Measurements from ENCODE around the gene PRLHR.

DNA sequence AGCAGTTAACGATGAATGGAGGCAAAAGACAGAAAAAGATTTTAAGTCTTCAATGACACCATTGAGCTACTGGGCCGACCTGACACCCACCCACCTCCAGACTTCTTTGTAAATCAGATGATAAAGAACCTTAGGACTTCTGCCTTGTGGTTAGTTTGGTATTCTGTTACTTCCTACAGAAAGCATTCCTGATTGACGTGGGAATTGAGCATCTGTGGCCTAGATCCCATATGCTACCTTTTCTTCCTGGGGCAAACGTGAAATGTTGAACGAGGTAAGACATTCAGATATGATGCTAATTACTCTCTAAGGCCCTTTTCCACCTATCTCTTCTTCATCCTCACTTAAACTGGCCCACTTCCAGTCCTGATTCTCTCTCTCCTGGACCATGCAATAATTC lies 10.2 kb downstream of the PRLHR start:
- TF ChIP-seq, protein P1, sequence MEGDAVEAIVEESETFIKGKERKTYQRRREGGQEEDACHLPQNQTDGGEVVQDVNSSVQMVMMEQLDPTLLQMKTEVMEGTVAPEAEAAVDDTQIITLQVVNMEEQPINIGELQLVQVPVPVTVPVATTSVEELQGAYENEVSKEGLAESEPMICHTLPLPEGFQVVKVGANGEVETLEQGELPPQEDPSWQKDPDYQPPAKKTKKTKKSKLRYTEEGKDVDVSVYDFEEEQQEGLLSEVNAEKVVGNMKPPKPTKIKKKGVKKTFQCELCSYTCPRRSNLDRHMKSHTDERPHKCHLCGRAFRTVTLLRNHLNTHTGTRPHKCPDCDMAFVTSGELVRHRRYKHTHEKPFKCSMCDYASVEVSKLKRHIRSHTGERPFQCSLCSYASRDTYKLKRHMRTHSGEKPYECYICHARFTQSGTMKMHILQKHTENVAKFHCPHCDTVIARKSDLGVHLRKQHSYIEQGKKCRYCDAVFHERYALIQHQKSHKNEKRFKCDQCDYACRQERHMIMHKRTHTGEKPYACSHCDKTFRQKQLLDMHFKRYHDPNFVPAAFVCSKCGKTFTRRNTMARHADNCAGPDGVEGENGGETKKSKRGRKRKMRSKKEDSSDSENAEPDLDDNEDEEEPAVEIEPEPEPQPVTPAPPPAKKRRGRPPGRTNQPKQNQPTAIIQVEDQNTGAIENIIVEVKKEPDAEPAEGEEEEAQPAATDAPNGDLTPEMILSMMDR (IDR thresholded peaks at IDR 0.05; ENCODE audit: borderline replicate concordance, extremely low read depth, low read length, poor library complexity, severe bottlenecking) = no peak
- TF ChIP-seq EZH2 (IDR thresholded peaks at IDR 0.05; ENCODE audit: borderline replicate concordance, low read depth, low read length, severe bottlenecking) = no peak

All from DND-41 (cell line).